ENCODE data around the gene MBOAT1.
"Not testable (repeated sequence)": the region's sequence is repeated elsewhere in the genome, so short reads cannot be mapped to it uniquely, and the experiment has no call there.

GRCh38 chr6:20146831-20147230 is 65.4 kb downstream of the MBOAT1 start:
- TF ChIP-seq POLR2A, CTCF (IDR thresholded peaks at IDR 0.05): not testable (repeated sequence)
